Mucosa of descending colon (tissue), 3 donors: ENCODE data around the gene PLA2G6. TPM values are rescaled to one million over a fixed set of nuclear protein-coding genes. Genes with fewer than 3 reads are reported as not detected.
A peak's percentile ranks its signal among the peaks of the same experiment; 100 is the strongest.

Source experiments
- ATAC-seq: fragments of 200-7000 bp; cut with Tn5 transposase; one replicate; pipeline ENCODE4 v1.9.1; 2020; ENCODE audit warnings: mild to moderate bottlenecking, moderate library complexity
- DNase-seq, 3 donors: peaks; one replicate each; pipeline ENCODE4 v3.0.0-alpha.2; 2020
- H3K36me3 ChIP-seq: fragments of 200-600 bp; one replicate; pipeline ENCODE4 v1.8.0; 2021; ENCODE audit warnings: low read depth, mild to moderate bottlenecking
- H3K4me1 ChIP-seq: fragments of 200-600 bp; one replicate; pipeline ENCODE4 v1.8.0; 2021; ENCODE audit warnings: low read depth, mild to moderate bottlenecking
- H3K4me3 ChIP-seq: fragments of 200-600 bp; one replicate; pipeline ENCODE4 v1.8.0; 2021; ENCODE audit warnings: mild to moderate bottlenecking
- H3K9me3 ChIP-seq: fragments of 200-600 bp; one replicate; pipeline ENCODE4 v1.8.0; 2021; ENCODE audit warnings: mild to moderate bottlenecking
- CTCF ChIP-seq: fragments of 200-600 bp; IDR thresholded peaks from one replicate; pipeline ENCODE4 v1.8.0; 2022; ENCODE audit warnings: antibody characterized with exemption, mild to moderate bottlenecking
- intact Hi-C, 2 donors: fragments of 100-400 bp; cut with DNase I in 1 of 2; cut with micrococcal nuclease in 1 of 2; formaldehyde crosslinking; loops; one replicate each; pipeline versions ENCODE4 v1.11.0 to v1.11.1; 2022; cut with DNase I, micrococcal nuclease
- total RNA-seq, 3 donors: library from RNA; stranded (reverse); fragmentation: NEBNext Ultra II Directional in 2 of 3; extraction: Animal tissue kit (Norgen Biotek cat#: 25700) in 2 of 3; gene quantifications; one replicate each; pipeline versions ENCODE4 v1.2.1 to v1.2.4, GENCODE V29; 2021 to 2023
- donor health status: DM: no; HTN: no; CAD: no; lungs with moderate emphysema.
- donor health status: DM: no; HTN: no; CAD: no.
- donor health status: DM: no; HTN: yes; CAD: no.

The PLA2G6 gene
- total RNA-seq, 3 donors from 2014 or later = 28.5 to 38.7 (median 35.9) TPM

GRCh38 chr22:38086942-38087341 lies 94.7 kb downstream of the PLA2G6 start:
- no peak for ATAC-seq
- intact Hi-C loops = no loop called here
- no peak for TF ChIP-seq CTCF
- H3K9me3 ChIP-seq = no peaks in the 10 kb centered on the region
- DNase-seq = peak in 2 of 3 donors; percentile 20 to 45
- H3K36me3 ChIP-seq = no peaks in the 10 kb centered on the region
- peaks cover 7% of the 10 kb centered on the region for H3K4me1 ChIP-seq
- no peak overlapping the region for H3K4me3 ChIP-seq

- TF ChIP-seq CTCF = no peak
- H3K9me3 ChIP-seq = no peaks in the 10 kb centered on the region
- no peak overlapping the region for H3K4me3 ChIP-seq
- no peaks in the 10 kb centered on the region for H3K36me3 ChIP-seq
- intact Hi-C loops = no loop called here
- ATAC-seq = no peak
- H3K4me1 ChIP-seq = peaks cover 13% of the 10 kb centered on the region
- peak in 1 of 3 donors; percentile 40 for DNase-seq
Observed at GRCh38 chr22:38086001-38086845, 95.4 kb downstream of the PLA2G6 start.

- H3K36me3 ChIP-seq = no peaks in the 10 kb centered on the region
- TF ChIP-seq CTCF = no peak
Observed at GRCh38 chr22:38085501-38085900, 96.1 kb downstream of the PLA2G6 start.

GRCh38 chr22:38085056-38085455 lies 96.6 kb downstream of the PLA2G6 start:
- no peak overlapping the region for H3K4me3 ChIP-seq
- peak in 1 of 3 donors; percentile 39 for DNase-seq
- no peaks in the 10 kb centered on the region for H3K36me3 ChIP-seq
- no peak for ATAC-seq
- TF ChIP-seq CTCF = no peak
- peaks cover 20% of the 10 kb centered on the region for H3K4me1 ChIP-seq
- no peaks in the 10 kb centered on the region for H3K9me3 ChIP-seq
- intact Hi-C loops = no loop called here

More at GRCh38 chr22:38085501-38085900, 96.1 kb downstream of the PLA2G6 start:
- intact Hi-C loops = no loop called here
- ATAC-seq = no peak
- peak in 1 of 3 donors; percentile 28 for DNase-seq
- H3K4me3 ChIP-seq = no peak overlapping the region
- H3K9me3 ChIP-seq = no peaks in the 10 kb centered on the region
- H3K4me1 ChIP-seq = peaks cover 20% of the 10 kb centered on the region

GRCh38 chr22:38083931-38084631 lies 97.5 kb downstream of the PLA2G6 start, which contains the start of gene SLC16A8:
SLC16A8 (minus strand) TSS chr22:38084184; CDS start chr22:38082873, 1,311 bp downstream.
- ATAC-seq = no peak
- H3K36me3 ChIP-seq = no peaks in the 10 kb centered on the region

More at GRCh38 chr22:38083931-38084631, 97.5 kb downstream of the PLA2G6 start, which contains the start of gene SLC16A8:
- intact Hi-C loops = no loop called here
- peaks cover 20% of the 10 kb centered on the region for H3K4me1 ChIP-seq
- no peaks in the 10 kb centered on the region for H3K9me3 ChIP-seq
- peak in 1 of 3 donors; percentile 40 for DNase-seq
- H3K4me3 ChIP-seq = no peak within 1 kb of the TSS
- no peak for TF ChIP-seq CTCF
